H9 (cell line): Measurements from ENCODE around the gene PLXNA4. TPM values are rescaled to one million over a fixed set of nuclear protein-coding genes. Genes with fewer than 3 reads are reported as not detected.

ENCODE experiments used
- DNase-seq: peaks from one replicate; pipeline ENCODE4 v3.0.0-alpha.2; 2017
- H2AFZ ChIP-seq: one replicate; pipeline ENCODE4 v1.6.1; 2013; ENCODE audit warnings: mild to moderate bottlenecking, low read length, control low read depth, moderate library complexity
- H2AK5ac ChIP-seq: 2 replicates; pipeline ENCODE4 v1.6.1; 2013; ENCODE audit warnings: low read length, control low read depth, mixed read lengths; ENCODE audit not compliant: insufficient read length
- H2BK120ac ChIP-seq: one replicate; pipeline ENCODE4 v1.6.1; 2013; ENCODE audit warnings: low read depth, mild to moderate bottlenecking, low read length, control low read depth, inconsistent platforms; ENCODE audit not compliant: poor library complexity, severe bottlenecking
- H2BK12ac ChIP-seq: 2 replicates; pipeline ENCODE4 v1.6.1; 2013; ENCODE audit warnings: low read length, control low read depth, mixed read lengths, low read depth; ENCODE audit not compliant: insufficient read length
- H2BK15ac ChIP-seq: 2 replicates; pipeline ENCODE4 v1.6.1; 2013; ENCODE audit warnings: low read depth, low read length, control low read depth
- H2BK20ac ChIP-seq: one replicate; pipeline ENCODE4 v1.6.1; 2013; ENCODE audit warnings: low read depth, mild to moderate bottlenecking, low read length, control low read depth, inconsistent platforms; ENCODE audit not compliant: poor library complexity, severe bottlenecking
- H2BK5ac ChIP-seq: 2 replicates; pipeline ENCODE4 v1.6.1; 2013; ENCODE audit warnings: low read length, control low read depth, mixed read lengths; ENCODE audit not compliant: insufficient read length
- H3K14ac ChIP-seq: 2 replicates; pipeline ENCODE4 v1.6.1; 2013; ENCODE audit warnings: low read length, control low read depth; ENCODE audit not compliant: insufficient read depth
- H3K18ac ChIP-seq: 2 replicates; pipeline ENCODE4 v1.6.1; 2013; ENCODE audit warnings: low read depth, mild to moderate bottlenecking, mixed read lengths, low read length, control low read depth; ENCODE audit not compliant: insufficient read length
- H3K23ac ChIP-seq: 2 replicates; pipeline ENCODE4 v1.6.1; 2013; ENCODE audit warnings: low read length, control low read depth, mixed read lengths, low read depth; ENCODE audit not compliant: insufficient read length
- H3K23me2 ChIP-seq: 2 replicates; pipeline ENCODE4 v1.6.1; 2013; ENCODE audit warnings: low read depth, mild to moderate bottlenecking, mixed read lengths, low read length, control low read depth; ENCODE audit not compliant: insufficient read length, poor library complexity, severe bottlenecking
- H3K27ac ChIP-seq: 2 replicates; pipeline ENCODE4 v1.5.1; 2013; ENCODE audit warnings: low read length, control low read depth, mixed read lengths, low read depth; ENCODE audit not compliant: insufficient read length
- H3K27me3 ChIP-seq: 2 replicates; pipeline ENCODE4 v1.6.1; 2013; ENCODE audit warnings: low read length, control low read depth, inconsistent platforms; ENCODE audit not compliant: insufficient read depth
- H3K4ac ChIP-seq: 2 replicates; pipeline ENCODE4 v1.6.1; 2013; ENCODE audit warnings: low read depth, mild to moderate bottlenecking, control low read depth, inconsistent platforms, low read length, moderate library complexity
- H3K4me1 ChIP-seq: 2 replicates; pipeline ENCODE4 v1.6.1; 2013; ENCODE audit warnings: low read length, control low read depth, inconsistent platforms; ENCODE audit not compliant: insufficient read depth
- H3K4me2 ChIP-seq: 2 replicates; pipeline ENCODE4 v1.6.1; 2013; ENCODE audit warnings: low read length, control low read depth, mixed read lengths; ENCODE audit not compliant: insufficient read length, insufficient read depth
- H3K56ac ChIP-seq: 2 replicates; pipeline ENCODE4 v1.6.1; 2013; ENCODE audit warnings: low read depth, mild to moderate bottlenecking, mixed read lengths, low read length, control low read depth; ENCODE audit not compliant: insufficient read length
- H3K79me1 ChIP-seq: 2 replicates; pipeline ENCODE4 v1.6.1; 2013; ENCODE audit warnings: low read depth, mild to moderate bottlenecking, moderate library complexity, low read length, control low read depth, inconsistent platforms; ENCODE audit not compliant: insufficient read depth, poor library complexity, severe bottlenecking
- H3K79me2 ChIP-seq: 2 replicates; pipeline ENCODE4 v1.6.1; 2013; ENCODE audit warnings: low read length, control low read depth, inconsistent platforms; ENCODE audit not compliant: insufficient read depth
- H3K9ac ChIP-seq: 2 replicates; pipeline ENCODE4 v1.6.1; 2013; ENCODE audit warnings: low read length, control low read depth, mixed read lengths; ENCODE audit not compliant: insufficient read length; ENCODE audit errors: extremely low read depth
- H3K9me3 ChIP-seq: one replicate; pipeline ENCODE4 v1.6.1; 2013; ENCODE audit warnings: low read depth, low read length, inconsistent platforms; ENCODE audit not compliant: control insufficient read depth
- H3T11ph ChIP-seq: one replicate; pipeline ENCODE4 v1.6.1; 2013; ENCODE audit warnings: mild to moderate bottlenecking, low read length, control low read depth, inconsistent platforms
- H4K20me1 ChIP-seq: one replicate; pipeline ENCODE4 v1.6.1; 2013; ENCODE audit not compliant: control insufficient read depth, insufficient read length, insufficient read depth
- H4K5ac ChIP-seq: 2 replicates; pipeline ENCODE4 v1.6.1; 2013; ENCODE audit warnings: low read depth, mild to moderate bottlenecking, mixed read lengths, low read length, control low read depth; ENCODE audit not compliant: insufficient read length
- H4K8ac ChIP-seq: replicated peaks from 2 replicates; pipeline ENCODE4 v1.6.1; 2013; ENCODE audit warnings: low read length, control low read depth, mixed read lengths, low read depth; ENCODE audit not compliant: insufficient read length
- H4K91ac ChIP-seq: 2 replicates; pipeline ENCODE4 v1.6.1; 2013; ENCODE audit warnings: low read depth, mild to moderate bottlenecking, moderate library complexity, mixed read lengths, low read length, control low read depth; ENCODE audit not compliant: insufficient read length
- H3K27ac Mint-ChIP-seq, 3 experiments: 2 replicates in 2 of 3; 3 replicates in 1 of 3; pipeline ENCODE4 v1.8.0; 2020 to 2021; ENCODE audit warnings: mixed read lengths in 3 of 3, mild to moderate bottlenecking in 1 of 3, moderate library complexity in 1 of 3
- H3K27me3 Mint-ChIP-seq: 2 replicates; pipeline ENCODE4 v1.8.0; 2021; ENCODE audit warnings: low read depth, mild to moderate bottlenecking, moderate library complexity, mixed read lengths
- H3K36me3 Mint-ChIP-seq, 3 experiments: 2 replicates in 2 of 3; 3 replicates in 1 of 3; pipeline ENCODE4 v1.8.0; 2020 to 2021; ENCODE audit warnings: low read depth in 3 of 3, mixed read lengths in 3 of 3; ENCODE audit not compliant: insufficient read depth in 1 of 3
- H3K4me1 Mint-ChIP-seq, 2 experiments: 2 replicates each; pipeline ENCODE4 v1.8.0; 2020; ENCODE audit warnings: mixed read lengths in 2 of 2
- H3K4me3 Mint-ChIP-seq, 2 experiments: 2 replicates in 1 of 2; 3 replicates in 1 of 2; pipeline ENCODE4 v1.8.0; 2020 to 2021; ENCODE audit warnings: mild to moderate bottlenecking in 2 of 2, mixed read lengths in 2 of 2, moderate library complexity in 1 of 2
- H3K9me3 Mint-ChIP-seq, 2 experiments: 2 replicates in 1 of 2; 3 replicates in 1 of 2; pipeline ENCODE4 v1.8.0; 2020; ENCODE audit warnings: mild to moderate bottlenecking in 2 of 2, mixed read lengths in 2 of 2, moderate library complexity in 1 of 2
- WGBS: extraction: QIAGEN DNeasy Blood & Tissue Kit; methylation state at CpG from one replicate; pipeline ENCODE4 v1.1.7; 2013; ENCODE audit warnings: missing lambda C conversion rate, low lambda C conversion rate, mixed read lengths; ENCODE audit not compliant: insufficient read length; ENCODE audit errors: extremely low coverage; 5-methylcytosine and 5-hydroxymethylcytosine counted together
- total RNA-seq: library from RNA; stranded (reverse); gene quantifications from 2 replicates; pipeline ENCODE4 v1.2.1, GENCODE V29; 2021
- TF ChIP-seq, protein P1 (sequence below): fragments of 200-600 bp; sonication (generic); conservative IDR thresholded peaks from 3 replicates; pipeline ENCODE4 v1.8.0; 2021; ENCODE audit warnings: antibody characterized with exemption, mild to moderate bottlenecking

PLXNA4 gene
- total RNA-seq, 1 experiment from 2014 or later: 0.35 TPM

DNA sequence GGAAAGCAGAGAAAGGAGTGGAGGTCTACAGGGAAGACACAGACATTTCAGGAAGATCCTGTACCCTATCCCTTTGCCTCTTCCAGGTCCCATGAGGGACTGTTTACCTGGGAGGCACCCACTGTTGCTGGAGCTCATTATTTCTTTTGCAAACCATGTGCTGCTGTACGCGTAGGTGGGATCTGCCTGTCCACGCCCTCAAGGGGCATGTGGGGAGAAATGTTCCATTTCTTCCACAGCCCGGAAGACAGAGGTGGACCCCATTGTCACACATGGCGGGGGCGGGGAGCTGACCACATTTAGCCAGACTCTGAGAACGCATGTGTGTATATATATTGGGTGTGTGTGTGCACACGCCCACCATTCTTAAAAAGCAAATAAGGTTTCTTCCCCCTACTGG lies 2.0 kb downstream of the PLXNA4 start:
- Histone ChIP-seq H4K5ac (no peak overlapping the region), H3K56ac (no peak overlapping the region), H2BK15ac (no peak overlapping the region), H3K23me2 (peaks cover 14% of the 10 kb centered on the region), H2BK5ac (no peak overlapping the region), H3K79me2 (no peaks in the 10 kb centered on the region), H2BK20ac (no peak overlapping the region), H3K9ac (no peak overlapping the region), H3K23ac (no peak overlapping the region), H2BK12ac (no peak overlapping the region), H3K27me3 (peaks cover 58% of the 10 kb centered on the region), H3K9me3 (no peaks in the 10 kb centered on the region), H3K79me1 (no peaks in the 10 kb centered on the region), H4K20me1 (no peaks in the 10 kb centered on the region), H2AK5ac (no peak overlapping the region), H3K14ac (no peak overlapping the region), H3K18ac (no peak overlapping the region), H3T11ph (no peak overlapping the region), H2BK120ac (no peak overlapping the region), H4K91ac (no peak overlapping the region), H3K4ac (no peak overlapping the region), H3K27ac (no peak overlapping the region), H3K4me2 (peak overlapping the region; percentile 72), H3K4me1 (peaks cover 2% of the 10 kb centered on the region), H2AFZ (no peak overlapping the region), H4K8ac (no peak overlapping the region)
- WGBS: no CpG with 5 or more reads among the region's 8 CpGs
- DNase-seq: no peak
- no peaks in the 10 kb centered on the region; a peak in 1 of 5 replicates for H3K9me3 Mint-ChIP-seq
- TF ChIP-seq, protein P1, sequence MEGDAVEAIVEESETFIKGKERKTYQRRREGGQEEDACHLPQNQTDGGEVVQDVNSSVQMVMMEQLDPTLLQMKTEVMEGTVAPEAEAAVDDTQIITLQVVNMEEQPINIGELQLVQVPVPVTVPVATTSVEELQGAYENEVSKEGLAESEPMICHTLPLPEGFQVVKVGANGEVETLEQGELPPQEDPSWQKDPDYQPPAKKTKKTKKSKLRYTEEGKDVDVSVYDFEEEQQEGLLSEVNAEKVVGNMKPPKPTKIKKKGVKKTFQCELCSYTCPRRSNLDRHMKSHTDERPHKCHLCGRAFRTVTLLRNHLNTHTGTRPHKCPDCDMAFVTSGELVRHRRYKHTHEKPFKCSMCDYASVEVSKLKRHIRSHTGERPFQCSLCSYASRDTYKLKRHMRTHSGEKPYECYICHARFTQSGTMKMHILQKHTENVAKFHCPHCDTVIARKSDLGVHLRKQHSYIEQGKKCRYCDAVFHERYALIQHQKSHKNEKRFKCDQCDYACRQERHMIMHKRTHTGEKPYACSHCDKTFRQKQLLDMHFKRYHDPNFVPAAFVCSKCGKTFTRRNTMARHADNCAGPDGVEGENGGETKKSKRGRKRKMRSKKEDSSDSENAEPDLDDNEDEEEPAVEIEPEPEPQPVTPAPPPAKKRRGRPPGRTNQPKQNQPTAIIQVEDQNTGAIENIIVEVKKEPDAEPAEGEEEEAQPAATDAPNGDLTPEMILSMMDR: no peak
- no peak overlapping the region for H3K27ac Mint-ChIP-seq
- H3K36me3 Mint-ChIP-seq: no peaks in the 10 kb centered on the region; a peak in 1 of 7 replicates
- H3K4me3 Mint-ChIP-seq: peak overlapping the region in 1 of 2 experiments; percentile 71; a peak in 3 of 5 replicates
- H3K4me1 Mint-ChIP-seq: peaks cover 43 to 56% of the 10 kb centered on the region in 2 experiments
- H3K27me3 Mint-ChIP-seq: peaks cover 94% of the 10 kb centered on the region
